Mesenchymal stem cell (in vitro differentiated cells and primary cell): Measurements from ENCODE around the gene SAMD4A.
A peak's percentile ranks its signal among the peaks of the same experiment; 100 is the strongest.

Source experiments
- DNase-seq: peaks from one replicate; pipeline ENCODE4 v3.0.0-alpha.2; 2013
- H2AFZ ChIP-seq: one replicate; pipeline ENCODE4 v1.6.1; 2013; ENCODE audit warnings: low read depth, mild to moderate bottlenecking, control low read depth, inconsistent platforms, low read length, moderate library complexity
- H2AK5ac ChIP-seq: 2 replicates; pipeline ENCODE4 v1.6.1; 2013; ENCODE audit warnings: low read length, moderate library complexity, mild to moderate bottlenecking, inconsistent platforms; ENCODE audit not compliant: severe bottlenecking
- H2BK120ac ChIP-seq: one replicate; pipeline ENCODE4 v1.6.1; 2013; ENCODE audit warnings: low read depth, mild to moderate bottlenecking, inconsistent platforms, low read length, moderate library complexity
- H2BK12ac ChIP-seq, 2 experiments: one replicate each; pipeline ENCODE4 v1.6.1; 2013; ENCODE audit warnings: inconsistent platforms in 2 of 2, low read length in 2 of 2, mild to moderate bottlenecking in 2 of 2, moderate library complexity in 2 of 2, control low read depth in 1 of 2
- H2BK15ac ChIP-seq: one replicate; pipeline ENCODE4 v1.6.1; 2013; ENCODE audit warnings: mild to moderate bottlenecking, low read depth, inconsistent platforms; ENCODE audit not compliant: poor library complexity, severe bottlenecking
- H2BK5ac ChIP-seq: 2 replicates; pipeline ENCODE4 v1.6.1; 2013; ENCODE audit warnings: low read depth, mild to moderate bottlenecking, low read length, control low read depth, inconsistent platforms; ENCODE audit not compliant: poor library complexity, severe bottlenecking
- H3K14ac ChIP-seq, 2 experiments: one replicate each; pipeline ENCODE4 v1.6.1; 2013; ENCODE audit warnings: inconsistent platforms in 2 of 2, low read length in 2 of 2, control low read depth in 1 of 2, mild to moderate bottlenecking in 1 of 2, moderate library complexity in 1 of 2
- H3K18ac ChIP-seq, 2 experiments: one replicate each; pipeline ENCODE4 v1.6.1; 2013; ENCODE audit warnings: inconsistent platforms in 2 of 2, low read length in 2 of 2, control low read depth in 1 of 2, low read depth in 1 of 2, mild to moderate bottlenecking in 1 of 2
- H3K23ac ChIP-seq, 2 experiments: one replicate each; pipeline ENCODE4 v1.6.1; 2013; ENCODE audit warnings: inconsistent platforms in 2 of 2, low read length in 2 of 2, mild to moderate bottlenecking in 2 of 2, moderate library complexity in 2 of 2, control low read depth in 1 of 2
- H3K27ac ChIP-seq: 2 replicates; pipeline ENCODE4 v1.5.1; 2013; ENCODE audit warnings: mild to moderate bottlenecking, moderate library complexity, low read length, control low read depth, inconsistent platforms; ENCODE audit not compliant: poor library complexity, severe bottlenecking
- H3K27me3 ChIP-seq, 2 experiments: 2 replicates each; pipeline versions ENCODE4 v1.6.1 to v1.7.0; 2013; ENCODE audit warnings: low read length in 2 of 2, mild to moderate bottlenecking in 2 of 2, moderate library complexity in 2 of 2, control low read depth in 1 of 2, inconsistent platforms in 1 of 2; ENCODE audit not compliant: control insufficient read depth in 1 of 2, insufficient read depth in 1 of 2
- H3K36me3 ChIP-seq, 2 experiments: 2 replicates each; pipeline versions ENCODE4 v1.6.1 to v1.7.0; 2013; ENCODE audit warnings: low read length in 2 of 2, control low read depth in 1 of 2, inconsistent platforms in 1 of 2, low read depth in 1 of 2, mild to moderate bottlenecking in 1 of 2; ENCODE audit not compliant: insufficient read depth in 2 of 2, control insufficient read depth in 1 of 2
- H3K4ac ChIP-seq, 2 experiments: one replicate each; pipeline ENCODE4 v1.6.1; 2013; ENCODE audit warnings: inconsistent platforms in 2 of 2, low read length in 2 of 2, mild to moderate bottlenecking in 2 of 2, moderate library complexity in 2 of 2, control low read depth in 1 of 2, low read depth in 1 of 2
- H3K4me1 ChIP-seq: 2 replicates; pipeline ENCODE4 v1.6.1; 2013; ENCODE audit warnings: low read depth, low read length, control low read depth; ENCODE audit not compliant: control insufficient read depth, insufficient read depth
- H3K4me2 ChIP-seq: 2 replicates; pipeline ENCODE4 v1.6.1; 2013; ENCODE audit warnings: low read length, mild to moderate bottlenecking, inconsistent platforms; ENCODE audit not compliant: poor library complexity, severe bottlenecking
- H3K4me3 ChIP-seq, 2 experiments: 2 replicates each; pipeline versions ENCODE4 v1.5.1 to v1.7.0; 2013; ENCODE audit warnings: low read length in 2 of 2, mild to moderate bottlenecking in 2 of 2, control low read depth in 1 of 2, low read depth in 1 of 2; ENCODE audit not compliant: insufficient read depth in 1 of 2
- H3K79me1 ChIP-seq: replicated peaks from 2 replicates; pipeline ENCODE4 v1.6.1; 2013; ENCODE audit warnings: mild to moderate bottlenecking, control low read depth, low read length, inconsistent platforms; ENCODE audit not compliant: poor library complexity, severe bottlenecking
- H3K9ac ChIP-seq: 2 replicates; pipeline ENCODE4 v1.7.0; 2013; ENCODE audit warnings: mild to moderate bottlenecking, low read length, moderate library complexity
- H3K9me3 ChIP-seq: 2 replicates; pipeline ENCODE4 v1.7.0; 2013; ENCODE audit warnings: mild to moderate bottlenecking, low read length; ENCODE audit not compliant: control insufficient read depth
- H4K8ac ChIP-seq: one replicate; pipeline ENCODE4 v1.6.1; 2013; ENCODE audit warnings: inconsistent platforms, mild to moderate bottlenecking, low read length, moderate library complexity
- H4K91ac ChIP-seq: one replicate; pipeline ENCODE4 v1.6.1; 2013; ENCODE audit warnings: mild to moderate bottlenecking, low read length, inconsistent platforms
- WGBS: methylation state at CpG from one replicate; pipeline ENCODE4 v1.1.7; 2013; ENCODE audit warnings: mixed read lengths; 5-methylcytosine and 5-hydroxymethylcytosine counted together

SAMD4A gene

GRCh38 chr14:54803396-54803795 is 236.5 kb downstream of the SAMD4A start:
- Histone ChIP-seq H3K9ac (no peak overlapping the region), H3K14ac (no peak overlapping the region), H2BK5ac (no peak overlapping the region), H3K4ac (no peak overlapping the region), H3K23ac (no peak overlapping the region), H2BK12ac (no peak overlapping the region), H3K27me3 (peaks cover 21 to 22% of the 10 kb centered on the region in 2 experiments), H3K79me1 (no peaks in the 10 kb centered on the region), H2BK120ac (no peak overlapping the region), H4K91ac (no peak overlapping the region), H4K8ac (no peak overlapping the region), H3K4me3 (no peak overlapping the region), H3K36me3 (no peaks in the 10 kb centered on the region), H2AK5ac (no peak overlapping the region), H2AFZ (no peak overlapping the region), H3K4me1 (peaks cover 3% of the 10 kb centered on the region), H3K4me2 (no peak overlapping the region), H3K27ac (no peak overlapping the region), H2BK15ac (no peak overlapping the region), H3K18ac (no peak overlapping the region), H3K9me3 (no peaks in the 10 kb centered on the region)
- 91% methylated on average over 7 of the region's 7 CpGs for WGBS
- DNase-seq, result no peak

GRCh38 chr14:54803926-54804537 is 237.1 kb downstream of the SAMD4A start:
- no peak overlapping the region for H2AK5ac ChIP-seq
- no peak overlapping the region for H3K27ac ChIP-seq
- no peaks in the 10 kb centered on the region for H3K9me3 ChIP-seq
- H2AFZ ChIP-seq, result no peak overlapping the region
- H3K27me3 ChIP-seq, result peaks cover 21 to 22% of the 10 kb centered on the region in 2 experiments
- H4K8ac ChIP-seq, result peak overlapping the region; percentile 19
- H3K18ac ChIP-seq, result no peak overlapping the region
- H3K4me3 ChIP-seq, result no peak overlapping the region
- H2BK120ac ChIP-seq, result no peak overlapping the region
- H2BK5ac ChIP-seq, result no peak overlapping the region
- H4K91ac ChIP-seq, result no peak overlapping the region
- no peak overlapping the region for H3K9ac ChIP-seq
- H3K79me1 ChIP-seq, result no peaks in the 10 kb centered on the region
- DNase-seq, result no peak
- no peak overlapping the region for H3K4me2 ChIP-seq
- H3K4me1 ChIP-seq, result peaks cover 3% of the 10 kb centered on the region
- no peak overlapping the region for H2BK15ac ChIP-seq
- H3K23ac ChIP-seq, result no peak overlapping the region
- H3K14ac ChIP-seq, result no peak overlapping the region
- WGBS, result 88% methylated on average over 13 of the region's 13 CpGs
- H3K36me3 ChIP-seq, result no peaks in the 10 kb centered on the region
- no peak overlapping the region for H2BK12ac ChIP-seq
- H3K4ac ChIP-seq, result no peak overlapping the region

- Histone ChIP-seq H2AFZ (no peak overlapping the region), H2BK15ac (no peak overlapping the region), H3K9me3 (no peaks in the 10 kb centered on the region), H2BK12ac (no peak overlapping the region), H4K8ac (no peak overlapping the region), H2BK120ac (no peak overlapping the region), H2BK5ac (no peak overlapping the region), H3K23ac (no peak overlapping the region), H3K27ac (no peak overlapping the region), H4K91ac (no peak overlapping the region), H3K9ac (no peak overlapping the region), H3K4ac (no peak overlapping the region), H2AK5ac (no peak overlapping the region), H3K4me1 (peaks cover 3% of the 10 kb centered on the region), H3K36me3 (no peaks in the 10 kb centered on the region), H3K4me2 (no peak overlapping the region), H3K4me3 (no peak overlapping the region), H3K18ac (no peak overlapping the region), H3K27me3 (peaks cover 21 to 22% of the 10 kb centered on the region in 2 experiments), H3K79me1 (no peaks in the 10 kb centered on the region), H3K14ac (no peak overlapping the region)
- no peak for DNase-seq
- WGBS, result 67% methylated on average over 16 of the region's 16 CpGs
Observed at GRCh38 chr14:54804538-54805041, 237.7 kb downstream of the SAMD4A start.

- Histone ChIP-seq H2AFZ (no peak overlapping the region), H2BK15ac (no peak overlapping the region), H2BK5ac (no peak overlapping the region), H2BK12ac (no peak overlapping the region), H3K4me2 (no peak overlapping the region), H3K27ac (no peak overlapping the region), H3K36me3 (no peaks in the 10 kb centered on the region), H4K8ac (no peak overlapping the region), H3K4me1 (peaks cover 3% of the 10 kb centered on the region), H3K27me3 (peaks cover 21 to 22% of the 10 kb centered on the region in 2 experiments), H3K9me3 (no peaks in the 10 kb centered on the region), H3K23ac (peak overlapping the region in 1 of 2 experiments; percentile 76), H3K9ac (no peak overlapping the region), H3K4me3 (peak overlapping the region in 1 of 2 experiments; percentile 57), H3K18ac (no peak overlapping the region), H4K91ac (no peak overlapping the region), H3K14ac (no peak overlapping the region), H2BK120ac (no peak overlapping the region), H2AK5ac (no peak overlapping the region), H3K4ac (no peak overlapping the region), H3K79me1 (no peaks in the 10 kb centered on the region)
- no peak for DNase-seq
- WGBS, result 71% methylated on average over 6 of the region's 6 CpGs
Observed at GRCh38 chr14:54805070-54805444, 238.1 kb downstream of the SAMD4A start.
